Hepatocyte (in vitro differentiated cells): ENCODE results near the gene PDP2.

Experiments used
- EZH2phosphoT487 ChIP-seq: fragments of 200-600 bp; sonication (generic); IDR thresholded peaks from one replicate; pipeline ENCODE4 v1.6.1; 2018; ENCODE audit warnings: antibody characterized with exemption, mild to moderate bottlenecking, low read depth, moderate library complexity; ENCODE audit not compliant: unreplicated experiment, severe bottlenecking
- TF ChIP-seq, protein P1 (sequence below): fragments of 200-600 bp; sonication (generic); IDR thresholded peaks from 2 replicates; pipeline ENCODE4 v1.5.1; 2016; ENCODE audit warnings: antibody characterized with exemption, mild to moderate bottlenecking; ENCODE audit not compliant: poor library complexity

- TF ChIP-seq, protein P1, sequence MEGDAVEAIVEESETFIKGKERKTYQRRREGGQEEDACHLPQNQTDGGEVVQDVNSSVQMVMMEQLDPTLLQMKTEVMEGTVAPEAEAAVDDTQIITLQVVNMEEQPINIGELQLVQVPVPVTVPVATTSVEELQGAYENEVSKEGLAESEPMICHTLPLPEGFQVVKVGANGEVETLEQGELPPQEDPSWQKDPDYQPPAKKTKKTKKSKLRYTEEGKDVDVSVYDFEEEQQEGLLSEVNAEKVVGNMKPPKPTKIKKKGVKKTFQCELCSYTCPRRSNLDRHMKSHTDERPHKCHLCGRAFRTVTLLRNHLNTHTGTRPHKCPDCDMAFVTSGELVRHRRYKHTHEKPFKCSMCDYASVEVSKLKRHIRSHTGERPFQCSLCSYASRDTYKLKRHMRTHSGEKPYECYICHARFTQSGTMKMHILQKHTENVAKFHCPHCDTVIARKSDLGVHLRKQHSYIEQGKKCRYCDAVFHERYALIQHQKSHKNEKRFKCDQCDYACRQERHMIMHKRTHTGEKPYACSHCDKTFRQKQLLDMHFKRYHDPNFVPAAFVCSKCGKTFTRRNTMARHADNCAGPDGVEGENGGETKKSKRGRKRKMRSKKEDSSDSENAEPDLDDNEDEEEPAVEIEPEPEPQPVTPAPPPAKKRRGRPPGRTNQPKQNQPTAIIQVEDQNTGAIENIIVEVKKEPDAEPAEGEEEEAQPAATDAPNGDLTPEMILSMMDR = no peak
- TF ChIP-seq EZH2phosphoT487 = no peak
These were observed 26.9 kb downstream of the PDP2 start for GRCh38 chr16:66906916-66907836.
